Jurkat, Clone E6-1 (cell line): ENCODE data around the gene PGM1.

ENCODE experiments used
- DNase-seq: peaks from one replicate; pipeline ENCODE4 v3.0.0-alpha.2; 2011; ENCODE audit warnings: low read depth, low spot score
- H3K4me3 ChIP-seq: 2 replicates; pipeline ENCODE4 v1.5.1; 2011; ENCODE audit warnings: mild to moderate bottlenecking, low read length, control low read depth, moderate library complexity

The PGM1 gene

GRCh38 chr1:63682936-63683335 lies 89.7 kb downstream of the PGM1 start:
- no peak for DNase-seq
- H3K4me3 ChIP-seq, result no peak overlapping the region

GRCh38 chr1:63683759-63684158 lies 90.5 kb downstream of the PGM1 start:
- no peak overlapping the region for H3K4me3 ChIP-seq
- no peak for DNase-seq

DNA sequence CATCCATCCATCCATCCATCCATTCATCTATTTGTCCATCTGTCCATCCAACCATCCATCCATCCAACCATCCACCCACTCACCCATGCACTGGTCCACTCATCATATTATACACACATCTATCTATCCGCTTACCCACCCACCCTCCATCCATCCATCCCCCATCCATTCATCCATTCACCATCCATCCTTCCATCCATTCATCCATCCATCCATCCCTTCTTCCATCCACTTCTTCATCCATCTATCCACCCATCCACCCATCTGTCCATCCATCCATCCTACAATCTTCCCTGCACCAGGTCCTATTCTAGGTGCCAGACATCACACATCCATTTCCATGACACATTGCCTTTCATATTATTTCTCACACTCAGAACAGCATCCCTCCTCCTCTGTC lies 93.5 kb downstream of the PGM1 start:
- no peak for DNase-seq
- no peak overlapping the region for H3K4me3 ChIP-seq

DNA sequence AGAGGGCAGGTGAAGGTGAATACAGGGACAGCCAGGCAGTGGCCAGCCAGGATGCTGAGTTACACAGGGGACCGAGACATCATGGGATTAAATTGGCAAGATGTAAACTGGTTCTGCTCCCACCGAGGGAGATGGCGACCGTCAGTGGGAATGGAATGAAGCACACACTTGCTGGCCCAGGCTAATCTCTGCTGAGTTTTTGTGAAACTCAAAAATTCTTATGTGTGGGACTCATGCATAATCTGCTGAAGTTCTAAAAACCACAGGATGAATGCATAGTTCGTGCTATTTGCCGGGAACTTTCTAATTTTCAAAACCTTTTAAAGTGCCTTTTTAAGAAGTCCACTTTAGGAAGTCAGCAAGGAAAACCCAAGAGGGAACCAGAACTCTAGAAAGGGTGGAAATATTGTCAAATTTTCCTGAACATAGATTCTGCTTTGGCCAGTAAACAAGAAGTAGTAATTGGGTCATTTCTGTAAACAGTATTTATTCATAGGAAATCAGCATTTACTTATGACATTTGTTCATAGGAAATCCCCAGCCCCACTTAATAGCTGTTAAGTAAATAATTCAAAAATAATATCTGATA lies 95.2 kb downstream of the PGM1 start:
- no peak overlapping the region for H3K4me3 ChIP-seq
- no peak for DNase-seq

GRCh38 chr1:63690966-63691700 lies 97.9 kb downstream of the PGM1 start:
- no peak for DNase-seq
- no peak overlapping the region for H3K4me3 ChIP-seq

GRCh38 chr1:63691701-63692425 lies 98.7 kb downstream of the PGM1 start:
- peak; percentile 73 for DNase-seq

DNA sequence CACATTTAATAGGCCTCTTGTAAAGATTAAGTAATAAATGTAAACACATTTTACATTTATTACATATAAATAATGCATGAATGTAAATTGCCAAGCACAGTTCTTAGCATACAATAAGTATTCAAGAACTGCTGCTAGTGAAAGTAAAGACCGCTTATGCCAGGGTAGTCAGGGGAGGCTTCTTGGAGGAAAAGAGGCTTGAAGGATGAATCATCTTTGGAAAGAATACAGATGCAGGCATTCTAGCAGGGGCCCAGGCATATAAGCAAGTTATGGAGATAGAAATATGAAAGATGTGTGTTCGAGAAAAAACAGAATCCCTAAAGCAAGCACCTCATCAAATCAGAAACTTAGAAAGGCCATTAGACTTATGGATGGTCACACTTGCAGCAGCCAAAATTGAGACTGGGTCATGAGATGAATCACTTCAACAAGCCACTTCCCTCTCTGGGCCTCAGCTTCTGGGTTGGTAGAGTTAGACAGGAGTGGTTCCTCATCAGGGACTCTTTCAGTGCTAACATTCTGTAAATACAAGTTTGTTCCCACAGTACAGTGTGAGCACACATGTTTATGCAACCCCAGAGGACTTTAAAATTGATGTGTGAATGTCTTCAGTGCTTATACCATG lies 100.8 kb downstream of the PGM1 start:
- H3K4me3 ChIP-seq, result no peak overlapping the region
- DNase-seq, result no peak

More at GRCh38 chr1:63691701-63692425, 98.7 kb downstream of the PGM1 start:
- no peak overlapping the region for H3K4me3 ChIP-seq

DNA sequence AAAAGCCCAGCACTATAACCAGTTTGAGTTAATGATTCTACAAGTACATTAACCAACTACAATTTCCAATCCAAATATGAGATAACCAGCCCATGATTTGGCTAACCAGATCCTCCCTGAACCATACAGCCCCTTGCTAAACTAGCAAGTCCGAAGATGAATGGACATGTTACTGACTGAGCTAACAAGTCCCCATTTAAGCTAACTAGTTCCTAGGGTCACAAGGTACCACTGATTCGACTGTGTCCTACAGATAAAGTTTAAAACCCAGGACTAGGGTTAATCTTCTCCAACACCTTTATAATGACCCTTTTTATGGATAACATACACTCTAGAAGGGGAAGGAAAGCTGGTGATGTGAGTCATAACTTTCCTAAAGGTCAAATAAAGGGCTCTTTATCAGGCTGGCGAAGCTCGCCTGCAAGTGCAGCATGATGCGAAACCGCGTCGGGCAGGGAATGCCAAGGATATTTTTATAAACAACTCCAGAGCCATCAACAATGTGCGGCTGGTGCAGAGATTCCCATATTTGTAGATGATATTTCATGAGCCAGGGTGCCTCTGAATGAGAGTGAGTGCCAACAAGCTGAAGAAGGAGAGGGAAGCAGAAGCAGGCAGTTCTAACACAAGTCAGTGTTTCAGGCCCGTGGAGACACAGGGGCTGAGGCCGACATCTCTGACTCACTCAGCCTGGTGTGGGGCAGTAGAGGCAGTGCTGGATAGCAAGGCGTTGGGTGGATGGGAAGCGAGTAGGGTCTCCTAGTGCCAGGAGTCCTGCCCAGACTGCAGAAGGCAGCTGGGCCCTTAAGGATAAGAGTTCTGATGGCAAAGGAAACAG lies 105.0 kb downstream of the PGM1 start:
- DNase-seq, result no peak
- H3K4me3 ChIP-seq, result no peak overlapping the region

DNA sequence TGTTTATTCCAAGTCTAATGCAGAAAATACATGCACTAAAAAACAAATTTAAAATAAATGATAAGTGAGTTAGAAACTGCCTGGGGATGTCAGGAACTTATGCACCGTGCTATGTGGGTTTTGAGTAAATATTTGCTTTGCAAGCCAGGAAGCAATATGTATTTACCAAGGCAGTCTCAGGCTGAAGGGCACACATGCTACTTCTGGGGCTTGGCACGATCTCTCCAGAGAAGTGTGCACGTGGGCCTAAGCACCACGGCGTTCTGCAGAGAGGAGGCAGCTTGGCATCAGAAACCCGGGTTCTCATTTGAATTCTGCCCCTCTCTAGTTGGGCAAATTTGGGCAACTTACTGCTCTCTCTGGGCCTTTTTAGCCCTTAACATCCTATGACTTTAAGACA lies 108.0 kb downstream of the PGM1 start:
- no peak overlapping the region for H3K4me3 ChIP-seq
- no peak for DNase-seq

- no peak overlapping the region for H3K4me3 ChIP-seq
- peak; percentile 7 for DNase-seq
Observed at GRCh38 chr1:63703701-63704107, 110.5 kb downstream of the PGM1 start.

DNA sequence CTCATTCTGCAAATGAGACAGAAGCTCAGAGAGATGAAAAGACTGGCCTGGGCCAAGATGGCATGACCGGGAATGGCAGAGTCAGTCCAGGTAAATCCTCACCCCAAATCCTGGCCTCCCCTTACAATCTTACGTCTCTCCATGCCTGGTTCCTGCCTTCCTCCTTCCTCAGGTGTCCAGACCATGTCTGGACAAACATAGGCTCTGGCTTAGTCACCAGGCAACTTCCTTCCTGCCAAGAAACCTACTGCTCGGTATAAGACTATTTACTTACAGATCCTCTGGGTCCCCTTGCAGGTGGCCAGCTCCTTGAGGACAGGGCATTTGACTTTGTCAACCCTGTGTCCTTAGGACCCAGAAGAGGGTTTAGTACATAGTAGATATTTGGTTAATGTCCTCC lies 111.2 kb downstream of the PGM1 start:
- H3K4me3 ChIP-seq, result no peak overlapping the region
- no peak for DNase-seq

- no peak overlapping the region for H3K4me3 ChIP-seq
- DNase-seq, result no peak
Observed at GRCh38 chr1:63705078-63705477, 111.9 kb downstream of the PGM1 start.

DNA sequence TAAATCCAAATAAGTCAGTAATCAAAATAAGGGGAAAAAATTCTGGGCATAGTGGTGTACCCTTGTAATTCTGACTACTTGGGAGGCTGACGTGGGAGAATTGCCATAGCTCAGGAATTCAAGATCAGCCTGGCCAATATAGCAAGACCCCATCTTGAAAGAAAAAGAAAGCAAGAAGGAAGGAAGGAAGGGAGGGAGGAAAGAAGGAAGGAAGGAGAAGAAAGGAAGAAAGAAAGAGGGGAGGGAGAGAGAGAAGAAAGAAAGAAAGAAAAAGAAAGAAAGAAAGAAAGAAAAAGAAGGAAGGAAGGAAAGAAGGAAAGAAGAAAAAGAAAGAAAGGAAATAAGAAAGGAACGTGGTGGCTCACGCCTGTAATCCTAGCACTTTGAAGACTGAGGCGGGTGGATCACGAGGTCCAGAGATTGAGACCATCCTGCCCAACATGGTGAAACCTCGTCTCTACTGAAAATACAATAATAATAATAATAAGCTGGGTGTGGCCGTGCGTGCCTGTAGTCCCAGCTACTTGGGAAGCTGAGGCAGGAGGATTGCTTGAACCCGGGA lies 116.1 kb downstream of the PGM1 start:
- no peak overlapping the region for H3K4me3 ChIP-seq

More for the DNA sequence above, 116.1 kb downstream of the PGM1 start:
- no peak for DNase-seq
